Measurements from ENCODE around the gene KCNJ14. TPM values are rescaled to one million over a fixed set of nuclear protein-coding genes. Genes with fewer than 3 reads are reported as not detected.

KCNJ14 gene
- under 1 TPM; 0.42 to 0.86 (median 0.51) TPM for total RNA-seq

DNA sequence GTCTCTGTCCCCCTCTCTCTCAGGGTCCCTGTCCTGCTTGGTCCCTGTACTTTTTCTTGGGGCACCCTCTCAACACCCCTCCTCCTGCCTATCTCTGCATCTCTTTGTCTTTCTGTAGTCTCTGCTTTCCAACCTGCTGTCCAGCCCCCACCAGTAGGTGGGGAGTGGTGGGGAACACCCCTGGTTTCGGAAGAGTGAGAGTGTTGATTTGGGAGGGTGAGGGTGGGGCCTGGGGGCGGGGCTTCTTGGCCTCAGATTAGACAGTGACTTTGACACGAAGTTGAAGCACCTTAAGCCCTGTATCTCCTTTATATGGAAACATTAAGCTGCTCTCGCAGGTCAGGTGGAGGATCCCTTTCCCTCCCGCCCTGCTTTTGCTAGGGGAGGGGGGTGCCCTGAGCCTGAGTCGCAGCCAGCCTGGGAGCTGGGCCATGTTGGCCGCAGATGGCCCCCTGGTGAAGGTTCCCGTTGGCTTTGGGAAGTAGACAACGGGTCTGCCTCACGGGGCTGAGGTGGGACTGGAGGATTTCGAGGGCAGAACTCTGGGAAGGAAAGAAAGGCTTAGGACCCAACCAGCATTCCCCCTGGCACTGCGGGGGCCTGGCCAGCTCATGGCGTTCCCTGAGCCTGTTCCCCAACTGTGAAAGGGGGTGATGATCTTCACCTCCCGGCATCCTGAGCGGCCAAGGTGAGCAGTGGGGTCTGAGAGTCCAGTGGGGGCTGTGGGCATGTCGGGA, at the start of gene KCNJ14:
Gene KCNJ14 (plus strand): TSS at position 404 of the 737 bp plus-strand sequence. CDS start 6,151 bp downstream, outside the sequence.
- 90% methylated on average over 6 of the region's 16 CpGs for WGBS
- intact Hi-C loops (cut with DNase I) = no loop called here
- Histone ChIP-seq H3K4me1 (no peaks in the 10 kb centered on the region), H3K9me3 (no peaks in the 10 kb centered on the region), H3K27ac (replicated peaks in 1 of 4) (no peak within 1 kb of the TSS), H3K4me3 (no peak within 1 kb of the TSS), H3K36me3 (peaks cover 31 to 68% (median 66%) of the 10 kb centered on the region in 4 donors), H3K27me3 (no peaks in the 10 kb centered on the region)
- DNase-seq (ENCODE audit: extremely low spot score) = no peak
- no peak for TF ChIP-seq CTCF (IDR thresholded peaks at IDR 0.05)
- no peak for TF ChIP-seq POLR2A (IDR thresholded peaks at IDR 0.05; ENCODE audit: low read depth)

GRCh38 chr19:48405850-48406249, 49.5 kb upstream of the KCNJ14 start:
- Histone ChIP-seq H3K27me3 (peaks cover 0 to 40% (median 0%) of the 10 kb centered on the region in 4 donors), H3K9me3 (peaks cover 0 to 6% (median 2%) of the 10 kb centered on the region in 4 donors), H3K36me3 (no peaks in the 10 kb centered on the region), H3K4me1 (no peaks in the 10 kb centered on the region), H3K27ac (replicated peaks in 1 of 4) (no peak overlapping the region), H3K4me3 (no peak overlapping the region)
- TF ChIP-seq EP300 (IDR thresholded peaks at IDR 0.05) = no peak
- TF ChIP-seq POLR2A (IDR thresholded peaks at IDR 0.05; ENCODE audit: low read depth) = no peak
- TF ChIP-seq CTCF (IDR thresholded peaks at IDR 0.05) = no peak
- no peak for TF ChIP-seq POLR2AphosphoS5 (IDR thresholded peaks at IDR 0.05)
- intact Hi-C loops (cut with DNase I) = no loop called here
- 82% methylated on average over 13 of the region's 13 CpGs for WGBS
- DNase-seq (ENCODE audit: extremely low spot score) = no peak

GRCh38 chr19:48413879-48414587, 41.3 kb upstream of the KCNJ14 start:
- Histone ChIP-seq H3K9me3 (no peaks in the 10 kb centered on the region), H3K4me1 (peaks cover 4 to 19% (median 16%) of the 10 kb centered on the region in 4 donors), H3K27me3 (peaks cover 0 to 63% (median 30%) of the 10 kb centered on the region in 4 donors), H3K36me3 (no peaks in the 10 kb centered on the region), H3K27ac (replicated peaks in 1 of 4) (no peak overlapping the region), H3K4me3 (no peak overlapping the region)
- WGBS = 52% methylated on average over 19 of the region's 24 CpGs
- intact Hi-C loops (cut with DNase I) = no loop called here
- TF ChIP-seq CTCF (IDR thresholded peaks at IDR 0.05) = no peak
- no peak for TF ChIP-seq POLR2A (IDR thresholded peaks at IDR 0.05; ENCODE audit: low read depth)
- no peak for TF ChIP-seq POLR2AphosphoS5 (IDR thresholded peaks at IDR 0.05)
- no peak for TF ChIP-seq EP300 (IDR thresholded peaks at IDR 0.05)
- no peak for DNase-seq (ENCODE audit: extremely low spot score)

DNA sequence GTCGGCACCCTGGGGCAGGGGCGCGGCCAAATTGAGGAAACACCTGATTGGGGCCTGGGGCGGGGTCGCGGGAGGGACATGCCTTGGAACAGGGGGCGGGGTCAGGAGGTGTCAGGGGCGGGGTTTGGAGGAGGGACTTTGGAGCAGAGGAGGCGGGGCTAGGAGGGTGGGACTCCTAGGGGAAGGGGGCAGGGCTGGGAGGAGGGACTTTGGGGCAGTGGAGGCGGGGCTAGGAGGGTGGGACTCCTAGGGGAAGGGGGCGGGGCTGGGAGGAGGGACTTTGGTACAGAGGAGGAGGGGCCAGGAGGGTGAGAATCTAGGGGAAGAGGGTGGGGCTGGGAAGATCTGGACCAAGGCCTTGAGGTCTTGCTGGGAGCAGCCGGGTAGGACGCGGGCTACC, 40.0 kb upstream of the KCNJ14 start:
- H3K4me3 ChIP-seq = peak overlapping the region; percentile 25 to 32 (median 26)
- 9% methylated on average over 14 of the region's 14 CpGs for WGBS
- H3K27ac ChIP-seq (replicated peaks in 1 of 4) = no peak overlapping the region
- intact Hi-C loops (cut with DNase I) = no loop called here
- no peak for DNase-seq (ENCODE audit: extremely low spot score)
- TF ChIP-seq POLR2AphosphoS5 (IDR thresholded peaks at IDR 0.05) = no peak
- no peak for TF ChIP-seq POLR2A (IDR thresholded peaks at IDR 0.05; ENCODE audit: low read depth)
- no peak for TF ChIP-seq CTCF (IDR thresholded peaks at IDR 0.05)
- TF ChIP-seq EP300 (IDR thresholded peaks at IDR 0.05) = no peak
- H3K9me3 ChIP-seq = no peaks in the 10 kb centered on the region
- H3K27me3 ChIP-seq = peaks cover 0 to 63% (median 30%) of the 10 kb centered on the region in 4 donors
- H3K36me3 ChIP-seq = no peaks in the 10 kb centered on the region
- H3K4me1 ChIP-seq = peaks cover 4 to 19% (median 17%) of the 10 kb centered on the region in 4 donors
